CD4-positive, alpha-beta T cell treated with Interleukin-17A for 4 hours (primary cell): Measurements from ENCODE around the gene ANAPC5.
A peak's percentile ranks its signal among the peaks of the same experiment; 100 is the strongest.
"Not testable (repeated sequence)": the region's sequence is repeated elsewhere in the genome, so short reads cannot be mapped to it uniquely, and the experiment has no call there.

ENCODE experiments used
- DNase-seq: peaks from one replicate; pipeline ENCODE4 v3.0.0-alpha.2; 2020; ENCODE audit warnings: mixed read lengths

Gene ANAPC5

GRCh38 chr12:121310231-121310630, 42.0 kb downstream of the ANAPC5 start:
- not testable (repeated sequence) for DNase-seq

DNA sequence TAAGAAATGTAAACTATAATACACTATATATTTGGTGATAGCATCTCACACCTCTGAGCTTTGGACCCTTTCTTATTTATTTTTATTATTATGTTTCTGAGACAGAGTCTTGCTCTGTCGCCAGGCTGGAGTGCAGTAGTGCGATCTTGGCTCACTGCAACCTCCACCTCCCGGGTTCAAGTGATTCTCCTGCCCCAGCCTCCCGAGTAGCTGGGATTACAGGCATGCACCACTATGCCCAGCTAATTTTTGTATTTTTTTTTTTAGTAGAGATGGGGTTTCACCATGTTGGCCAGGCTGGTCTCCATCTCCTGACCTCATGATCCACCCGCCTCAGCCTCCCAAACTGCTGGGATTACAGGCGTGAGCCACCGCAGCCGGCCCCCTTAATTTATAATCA, 44.8 kb downstream of the ANAPC5 start:
- DNase-seq: not testable (repeated sequence)

DNA sequence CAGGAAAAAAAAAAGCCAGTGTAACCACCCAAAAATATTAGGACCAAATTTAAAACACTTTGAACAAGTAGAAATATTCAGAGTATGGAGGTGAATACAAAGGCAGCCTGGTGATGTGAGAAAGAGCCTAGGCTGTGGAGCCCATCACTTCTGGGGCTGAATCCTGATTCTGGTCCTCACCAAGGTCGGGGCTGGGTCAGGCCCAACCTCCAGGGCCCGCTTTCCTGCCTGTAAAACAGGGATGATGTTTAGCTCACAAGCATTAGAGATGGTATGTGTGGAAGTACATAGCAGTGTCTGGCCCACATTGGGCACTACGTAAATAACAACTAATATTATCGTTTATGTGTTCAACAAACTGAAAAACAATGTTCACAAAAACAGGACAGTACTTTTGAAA, 47.9 kb downstream of the ANAPC5 start:
- DNase-seq: no peak

- no peak for DNase-seq
These were observed 50.3 kb downstream of the ANAPC5 start for GRCh38 chr12:121301876-121302275.

- DNase-seq: no peak
These were observed 52.0 kb downstream of the ANAPC5 start for GRCh38 chr12:121300083-121300819.

DNA sequence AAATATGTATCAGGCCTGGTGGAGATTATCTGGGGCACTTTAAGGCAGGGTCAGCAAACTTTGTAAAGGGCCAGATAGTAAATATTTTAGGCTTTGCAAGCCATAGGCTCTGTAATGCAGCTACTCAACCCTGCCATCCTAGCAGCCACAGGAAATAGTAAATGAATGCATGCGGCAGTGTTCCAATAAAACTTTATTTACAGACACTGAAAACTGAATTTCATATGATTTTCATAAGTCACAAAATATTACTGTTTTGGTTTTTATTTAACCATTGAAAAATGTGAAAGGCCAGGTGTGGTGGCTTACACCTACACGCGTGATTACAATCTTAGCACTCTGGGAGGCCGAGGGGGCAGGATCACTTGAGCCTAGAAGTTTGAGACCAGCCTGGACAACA, 52.5 kb downstream of the ANAPC5 start:
- no peak for DNase-seq

- DNase-seq: not testable (repeated sequence)
These were observed 53.8 kb downstream of the ANAPC5 start for GRCh38 chr12:121298411-121298810.

GRCh38 chr12:121297435-121297991, 54.7 kb downstream of the ANAPC5 start:
- peak; percentile 28 for DNase-seq

DNA sequence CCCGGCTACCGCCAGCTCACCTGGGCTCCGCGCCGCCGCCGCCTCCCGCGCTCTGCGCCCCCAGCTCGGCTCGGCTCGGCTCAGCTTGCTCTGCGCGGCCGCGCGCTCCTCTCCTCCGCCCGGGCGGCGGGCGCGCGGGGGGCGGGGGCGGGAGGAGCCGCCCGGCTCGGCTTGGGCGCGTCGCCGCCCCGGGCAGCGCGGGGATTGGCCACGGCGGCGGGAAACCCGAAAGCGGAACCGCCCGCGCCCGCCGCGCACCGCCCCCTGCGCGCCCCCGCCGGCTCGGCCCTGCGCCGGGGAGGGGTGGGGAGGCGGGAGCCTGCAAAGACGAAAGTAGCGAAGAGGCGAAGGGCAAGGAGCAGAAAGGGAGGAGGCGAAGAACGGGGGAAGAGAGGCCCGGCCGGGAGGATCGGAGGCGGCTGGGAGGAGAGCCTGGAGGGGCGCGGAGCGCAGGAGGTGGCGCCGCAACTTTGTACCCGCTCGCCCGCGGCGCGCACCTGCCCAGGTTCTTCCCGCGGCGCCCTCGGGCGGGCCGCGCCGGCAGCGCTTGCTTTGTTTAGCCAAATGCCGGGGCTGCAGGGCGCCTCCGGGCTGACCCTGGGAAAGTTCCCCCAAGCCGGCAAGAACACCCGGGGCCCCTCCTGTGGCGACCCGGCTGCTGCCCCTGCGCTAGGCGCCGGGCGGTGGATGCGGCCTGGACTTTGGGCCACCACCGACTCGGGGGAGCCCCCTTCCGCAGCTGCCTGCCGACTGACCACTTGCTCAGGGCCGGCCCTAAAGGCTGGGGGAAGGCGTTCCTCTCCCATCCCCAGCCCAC, 55.4 kb downstream of the ANAPC5 start, which contains the start of gene CAMKK2:
Gene CAMKK2, minus strand, starts transcription at position 92 of the 817 bp plus-strand sequence. CDS start 22,183 bp downstream, outside the sequence.
- DNase-seq: peak; percentile 89

DNA sequence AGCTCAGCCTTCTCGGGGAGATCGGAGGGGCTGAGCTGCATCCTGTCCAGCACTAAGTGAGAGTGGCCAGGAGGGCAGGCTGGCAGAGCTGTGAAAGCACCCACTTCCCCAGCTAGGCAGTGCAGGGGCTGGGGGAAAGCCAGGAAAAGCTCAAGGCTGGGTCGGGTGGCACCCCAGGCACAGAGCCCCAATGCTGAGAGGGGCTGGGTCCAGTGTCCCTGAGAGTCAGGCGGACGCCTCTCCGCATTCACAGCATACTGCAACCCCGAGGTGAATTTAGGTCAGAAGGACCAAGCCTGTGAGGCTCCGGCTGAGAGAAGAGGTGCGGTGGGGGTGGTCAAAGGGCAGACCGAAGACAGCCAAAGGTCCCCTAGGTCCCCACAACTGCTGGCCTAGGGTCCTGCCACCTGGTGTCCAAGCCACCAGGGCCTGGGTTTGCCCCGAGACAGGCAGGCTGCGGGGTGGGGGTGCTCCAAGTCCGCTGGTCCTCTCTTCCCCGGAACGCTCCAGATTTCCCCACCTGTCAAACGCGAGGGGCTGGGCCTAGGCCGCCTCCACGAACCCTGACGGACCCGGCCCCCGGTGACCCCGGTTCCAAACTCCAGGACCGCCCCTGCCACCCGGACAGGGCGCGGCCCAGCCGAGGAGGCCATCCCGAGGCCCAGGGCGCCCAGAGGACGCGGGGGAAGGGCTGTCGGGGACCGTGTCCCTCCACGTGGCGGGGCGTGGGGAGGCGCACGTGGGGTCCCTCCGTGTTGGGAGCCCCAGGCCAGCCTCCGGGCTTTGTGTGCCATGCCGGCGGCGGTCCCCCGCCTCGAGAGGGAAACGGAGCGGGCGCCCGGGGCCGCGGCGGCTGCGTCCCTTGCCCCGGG, 56.2 kb downstream of the ANAPC5 start:
- DNase-seq: no peak

GRCh38 chr12:121295116-121295745, 57.0 kb downstream of the ANAPC5 start:
- DNase-seq: peak; percentile 6

- DNase-seq: no peak
These were observed 57.9 kb downstream of the ANAPC5 start for GRCh38 chr12:121294151-121294889.

DNA sequence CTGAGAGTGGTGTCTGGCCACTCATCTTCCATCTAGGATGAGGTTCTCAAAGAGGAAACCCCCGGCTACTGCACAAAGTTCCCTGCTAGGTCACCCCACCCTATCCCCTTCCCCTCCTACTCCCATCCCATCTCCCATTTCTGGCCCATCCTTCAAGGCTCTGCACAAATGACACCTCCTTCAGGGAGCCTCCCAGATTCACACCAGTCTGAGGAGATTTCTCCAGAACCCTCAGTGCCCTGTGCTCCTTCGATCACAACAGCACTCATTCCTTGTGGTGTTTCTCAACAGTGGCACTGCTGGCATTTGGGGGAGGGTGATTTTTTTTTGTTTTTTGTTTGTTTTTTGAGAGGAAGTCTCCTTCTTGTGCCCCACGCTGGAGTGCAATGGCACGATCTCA, 58.6 kb downstream of the ANAPC5 start:
- DNase-seq: no peak

GRCh38 chr12:121290410-121290809, 61.8 kb downstream of the ANAPC5 start:
- no peak for DNase-seq

GRCh38 chr12:121289962-121290361, 62.2 kb downstream of the ANAPC5 start:
- no peak for DNase-seq

- no peak for DNase-seq
These were observed 63.2 kb downstream of the ANAPC5 start for GRCh38 chr12:121288986-121289385.

- DNase-seq: no peak
These were observed 63.9 kb downstream of the ANAPC5 start for GRCh38 chr12:121288158-121288845.

DNA sequence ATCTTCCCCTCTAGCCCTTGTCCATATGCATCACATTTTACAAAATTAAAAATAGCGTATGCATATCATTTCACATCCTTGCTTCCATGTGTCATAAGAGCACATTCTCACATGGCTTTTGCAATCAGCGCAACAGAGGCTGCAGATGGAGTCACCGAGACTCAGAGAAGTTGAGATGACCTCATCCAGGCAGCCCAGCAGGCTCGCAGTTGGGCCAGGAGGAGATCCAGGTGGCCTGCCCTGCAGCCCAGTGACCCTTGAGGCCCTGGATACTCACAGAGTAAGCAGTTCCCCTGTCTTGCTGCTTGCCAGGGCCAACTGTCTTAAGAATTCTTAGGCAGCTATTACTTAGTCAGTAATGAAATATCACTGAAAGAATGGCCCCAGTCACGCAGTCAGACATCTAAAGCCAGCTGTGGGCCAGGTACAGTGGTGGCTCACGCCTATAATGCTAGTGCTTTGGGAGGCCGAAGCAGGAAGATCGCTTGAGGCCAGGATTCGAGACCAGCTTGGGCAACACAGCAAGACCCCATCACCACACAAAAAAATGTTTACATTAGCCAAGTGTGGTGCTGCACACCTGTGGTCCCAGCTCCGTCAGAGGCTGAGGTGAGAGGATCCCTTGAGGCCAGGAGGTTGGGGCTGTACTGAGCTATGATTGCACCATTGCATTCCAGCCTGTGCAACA, 64.8 kb downstream of the ANAPC5 start:
- DNase-seq: no peak

DNA sequence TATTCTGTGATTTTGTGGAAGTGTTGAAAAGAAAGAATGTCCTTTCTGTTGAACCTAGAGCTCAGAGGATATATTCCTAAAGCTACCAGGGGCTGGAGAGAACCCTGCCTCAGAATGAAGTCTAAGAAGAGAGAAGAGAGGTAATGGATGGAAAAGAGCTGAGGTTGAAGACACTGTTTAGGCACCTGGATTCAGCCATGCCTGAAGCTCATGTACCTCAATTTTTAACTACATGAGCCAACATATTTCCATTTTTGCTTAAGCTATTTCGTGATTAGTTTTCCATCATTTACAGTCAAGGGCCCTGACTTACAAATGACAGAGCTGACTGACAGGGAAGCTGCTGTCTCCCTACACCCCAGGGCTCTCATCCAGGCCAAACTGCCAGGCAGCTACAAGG, 66.4 kb downstream of the ANAPC5 start:
- DNase-seq: no peak
